ENCODE data around the gene PROM1.

DNA sequence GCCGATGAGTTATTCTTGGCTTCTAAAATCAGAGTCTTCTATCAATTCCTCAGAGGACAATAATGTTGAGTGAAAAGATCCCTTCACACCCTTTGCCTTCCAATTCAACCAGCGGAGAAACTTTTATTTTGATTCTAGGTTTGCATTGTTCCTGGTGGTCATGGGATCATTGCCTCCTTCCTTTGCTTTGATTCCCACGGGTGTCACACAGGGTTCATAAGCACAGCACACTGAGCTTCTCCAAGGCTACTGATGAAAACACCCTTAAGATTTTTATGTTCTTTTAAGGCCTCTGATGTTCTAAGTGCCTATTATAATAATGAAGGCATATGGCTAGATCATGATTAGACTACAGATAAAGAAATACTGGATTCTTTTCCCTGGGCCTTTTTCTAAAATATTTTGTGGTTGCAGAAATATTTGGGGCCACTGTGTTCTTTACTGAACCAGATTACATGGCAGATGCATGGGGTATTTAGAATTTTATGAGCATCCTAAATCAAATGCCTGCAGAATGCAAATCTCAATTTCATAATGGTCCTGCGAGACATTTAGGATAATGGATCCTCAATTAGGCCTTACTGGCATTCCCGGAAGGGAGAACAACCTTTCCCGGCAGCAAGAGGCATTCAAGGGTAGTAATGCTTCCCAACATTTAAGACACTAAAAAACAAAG lies 76.9 kb downstream of the PROM1 start:
- TF ChIP-seq, protein P1, sequence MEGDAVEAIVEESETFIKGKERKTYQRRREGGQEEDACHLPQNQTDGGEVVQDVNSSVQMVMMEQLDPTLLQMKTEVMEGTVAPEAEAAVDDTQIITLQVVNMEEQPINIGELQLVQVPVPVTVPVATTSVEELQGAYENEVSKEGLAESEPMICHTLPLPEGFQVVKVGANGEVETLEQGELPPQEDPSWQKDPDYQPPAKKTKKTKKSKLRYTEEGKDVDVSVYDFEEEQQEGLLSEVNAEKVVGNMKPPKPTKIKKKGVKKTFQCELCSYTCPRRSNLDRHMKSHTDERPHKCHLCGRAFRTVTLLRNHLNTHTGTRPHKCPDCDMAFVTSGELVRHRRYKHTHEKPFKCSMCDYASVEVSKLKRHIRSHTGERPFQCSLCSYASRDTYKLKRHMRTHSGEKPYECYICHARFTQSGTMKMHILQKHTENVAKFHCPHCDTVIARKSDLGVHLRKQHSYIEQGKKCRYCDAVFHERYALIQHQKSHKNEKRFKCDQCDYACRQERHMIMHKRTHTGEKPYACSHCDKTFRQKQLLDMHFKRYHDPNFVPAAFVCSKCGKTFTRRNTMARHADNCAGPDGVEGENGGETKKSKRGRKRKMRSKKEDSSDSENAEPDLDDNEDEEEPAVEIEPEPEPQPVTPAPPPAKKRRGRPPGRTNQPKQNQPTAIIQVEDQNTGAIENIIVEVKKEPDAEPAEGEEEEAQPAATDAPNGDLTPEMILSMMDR (IDR thresholded peaks at IDR 0.05) = no peak
- TF ChIP-seq ZNF671 (CRISPR knock-in tag; IDR thresholded peaks at IDR 0.05) (no peak), ATF6 (CRISPR knock-in tag; IDR thresholded peaks at IDR 0.05) (no peak), TP53 (CRISPR knock-in tag; IDR thresholded peaks at IDR 0.05) (no peak), RORB (CRISPR knock-in tag; IDR thresholded peaks at IDR 0.05) (no peak), TEAD4 (CRISPR knock-in tag; IDR thresholded peaks at IDR 0.05) (no peak), E2F5 (CRISPR knock-in tag; IDR thresholded peaks at IDR 0.05) (no peak), SP1 (CRISPR knock-in tag; conservative IDR thresholded peaks at IDR 0.05) (no peak), ZNF138 (CRISPR knock-in tag; conservative IDR thresholded peaks at IDR 0.05) (no peak)
- TF ChIP-seq, protein P2, sequence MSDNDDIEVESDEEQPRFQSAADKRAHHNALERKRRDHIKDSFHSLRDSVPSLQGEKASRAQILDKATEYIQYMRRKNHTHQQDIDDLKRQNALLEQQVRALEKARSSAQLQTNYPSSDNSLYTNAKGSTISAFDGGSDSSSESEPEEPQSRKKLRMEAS (CRISPR knock-in tag; IDR thresholded peaks at IDR 0.05) = no peak
